ENCODE data around the gene LZTR1. TPM values are rescaled to one million over a fixed set of nuclear protein-coding genes. Genes with fewer than 3 reads are reported as not detected.

LZTR1 gene
- total RNA-seq, 2 experiments from 2014 or later, result 48.4 to 51.3 TPM

- no peak for TF ChIP-seq CTCF (IDR thresholded peaks at IDR 0.05)
- Histone ChIP-seq H3K9me3 (ENCODE audit: control insufficient read depth in 1 of 2, insufficient read depth in 1 of 2, low read length in 2 of 2) (peaks cover 6 to 14% of the 10 kb centered on the region in 2 experiments), H3K27ac (ENCODE audit: low read depth in 1 of 2, low read length in 2 of 2) (peak overlapping the region; percentile 32 to 69), H3K27me3 (ENCODE audit: control insufficient read depth in 1 of 2, insufficient read depth in 2 of 2, low read length in 2 of 2) (no peaks in the 10 kb centered on the region), H3K4me3 (ENCODE audit: low read length) (peak overlapping the region; percentile 76), H3K4me1 (ENCODE audit: insufficient read depth, low read length) (peaks cover 49% of the 10 kb centered on the region), H3K36me3 (ENCODE audit: insufficient read depth, low read length) (peaks cover 27% of the 10 kb centered on the region)
- Mint-ChIP-seq H3K27me3 (no peaks in the 10 kb centered on the region), H3K36me3 (ENCODE audit: low read depth) (peaks cover 21% of the 10 kb centered on the region), H3K4me3 (peak overlapping the region; percentile 97), H3K4me1 (ENCODE audit: low read depth) (peaks cover 48% of the 10 kb centered on the region), H3K9me3 (no peaks in the 10 kb centered on the region), H3K27ac (peak overlapping the region; percentile 87)
- no peak for DNase-seq
- intact Hi-C loops (cut with DNase I, micrococcal nuclease), result loop anchor here (5.0 to 10.0 kb wide), 2 partner anchors 65 to 128 kb away; partner anchors contain the start of genes CRKL (in 1 of the 2), PI4KA (in 1 of the 2) and SNAP29 (in 1 of the 2)
- ChIA-PET POLR2A (interaction anchor here (0.6 to 4.6 kb wide), 7 partner anchors 8 to 647 kb away, joined by 3 to 25 read pairs (median 3); partner anchors contain the start of genes CRKL and THAP7), CTCF (interaction anchor here (0.8 to 1.5 kb wide), 3 partner anchors 21 to 647 kb away, joined by 3 to 7 read pairs (median 3); no protein-coding TSS in a partner anchor)
- ATAC-seq (ENCODE audit: poor library complexity), result no peak
Observed at GRCh38 chr22:20982563-20982882, 426 bp downstream of the LZTR1 start.

GRCh38 chr22:20983081-20983771 lies 1.1 kb downstream of the LZTR1 start:
- Mint-ChIP-seq H3K9me3 (no peaks in the 10 kb centered on the region), H3K4me1 (ENCODE audit: low read depth) (peaks cover 48% of the 10 kb centered on the region), H3K4me3 (peak overlapping the region; percentile 97), H3K27ac (peak overlapping the region; percentile 87), H3K27me3 (no peaks in the 10 kb centered on the region), H3K36me3 (ENCODE audit: low read depth) (peaks cover 28% of the 10 kb centered on the region)
- Histone ChIP-seq H3K36me3 (ENCODE audit: insufficient read depth, low read length) (peaks cover 33% of the 10 kb centered on the region), H3K27me3 (ENCODE audit: control insufficient read depth in 1 of 2, insufficient read depth in 2 of 2, low read length in 2 of 2) (no peaks in the 10 kb centered on the region), H3K4me1 (ENCODE audit: insufficient read depth, low read length) (peaks cover 49% of the 10 kb centered on the region), H3K27ac (ENCODE audit: low read depth in 1 of 2, low read length in 2 of 2) (no peak overlapping the region), H3K4me3 (ENCODE audit: low read length) (peak overlapping the region; percentile 76), H3K9me3 (ENCODE audit: control insufficient read depth in 1 of 2, insufficient read depth in 1 of 2, low read length in 2 of 2) (peaks cover 6 to 8% of the 10 kb centered on the region in 2 experiments)
- intact Hi-C loops (cut with DNase I, micrococcal nuclease), result loop anchor here (5.0 to 10.0 kb wide), 2 partner anchors 66 to 128 kb away; partner anchors contain the start of genes CRKL (in 1 of the 2), PI4KA (in 1 of the 2) and SNAP29 (in 1 of the 2)
- no peak for DNase-seq
- ChIA-PET CTCF (no interaction called here), POLR2A (interaction anchor here (2.7 to 4.6 kb wide), 2 partner anchors 16 to 19 kb away, joined by 16 to 25 read pairs; partner anchors contain the start of gene THAP7)
- TF ChIP-seq CTCF (IDR thresholded peaks at IDR 0.05), result no peak
- ATAC-seq (ENCODE audit: poor library complexity), result no peak

DNA sequence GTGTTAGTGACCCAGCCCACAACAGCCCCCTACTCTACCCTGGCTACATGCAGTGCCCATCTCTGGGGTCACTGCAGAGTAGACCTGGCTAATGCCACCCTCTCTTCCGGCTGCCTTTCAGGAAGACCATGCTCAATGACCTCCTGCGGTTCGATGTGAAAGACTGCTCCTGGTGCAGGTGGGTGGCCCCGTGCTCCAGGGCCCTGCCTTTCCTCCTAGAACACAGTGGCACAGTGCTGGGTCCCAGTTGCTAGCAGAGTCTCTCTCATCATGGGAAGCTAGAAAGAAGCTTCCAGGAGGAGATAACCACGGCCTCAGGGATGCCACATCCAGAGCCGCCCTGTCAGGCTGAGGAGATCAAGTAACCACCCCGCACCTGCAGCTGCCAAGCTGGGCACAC lies 3.6 kb downstream of the LZTR1 start:
- H3K4me3 ChIP-seq (ENCODE audit: low read length), result no peak overlapping the region
- ChIA-PET CTCF (no interaction called here), POLR2A (no interaction called here)
- no peak overlapping the region for H3K27ac Mint-ChIP-seq
- H3K4me1 ChIP-seq (ENCODE audit: insufficient read depth, low read length), result peaks cover 42% of the 10 kb centered on the region
- ATAC-seq (ENCODE audit: poor library complexity) (no peak), DNase-seq (no peak)
- H3K36me3 ChIP-seq (ENCODE audit: insufficient read depth, low read length), result peaks cover 42% of the 10 kb centered on the region
- no peak overlapping the region for H3K27ac ChIP-seq (ENCODE audit: low read depth in 1 of 2, low read length in 2 of 2)
- H3K27me3 ChIP-seq (ENCODE audit: control insufficient read depth in 1 of 2, insufficient read depth in 2 of 2, low read length in 2 of 2), result no peaks in the 10 kb centered on the region
- no peaks in the 10 kb centered on the region for H3K9me3 ChIP-seq (ENCODE audit: control insufficient read depth in 1 of 2, insufficient read depth in 1 of 2, low read length in 2 of 2)
- H3K4me1 Mint-ChIP-seq (ENCODE audit: low read depth), result peaks cover 29% of the 10 kb centered on the region
- H3K36me3 Mint-ChIP-seq (ENCODE audit: low read depth), result peaks cover 29% of the 10 kb centered on the region
- intact Hi-C loops (cut with DNase I, micrococcal nuclease), result loop anchor here in 1 of 2 experiments (10.0 kb wide), 1 partner anchor 131 kb away; the partner anchor contains the start of genes PI4KA and SNAP29
- TF ChIP-seq CTCF (IDR thresholded peaks at IDR 0.05), result no peak
- H3K4me3 Mint-ChIP-seq, result no peak overlapping the region
- H3K27me3 Mint-ChIP-seq, result no peaks in the 10 kb centered on the region
- no peaks in the 10 kb centered on the region for H3K9me3 Mint-ChIP-seq

All from CD4-positive, alpha-beta T cell (primary cell).